HK-2 (cell line): Measurements from ENCODE around the gene CD8B.
A peak's percentile ranks its signal among the peaks of the same experiment; 100 is the strongest.
"Not testable (repeated sequence)": the region's sequence is repeated elsewhere in the genome, so short reads cannot be mapped to it uniquely, and the experiment has no call there.

Experiments used
- DNase-seq: peaks from one replicate; pipeline ENCODE4 v3.0.0-alpha.2; 2018; ENCODE audit not compliant: unreplicated experiment

The CD8B gene

GRCh38 chr2:86836915-86837695 is 24.6 kb downstream of the CD8B start:
- peak; percentile 34 for DNase-seq

GRCh38 chr2:86835548-86835889 is 26.2 kb downstream of the CD8B start:
- not testable (repeated sequence) for DNase-seq

DNA sequence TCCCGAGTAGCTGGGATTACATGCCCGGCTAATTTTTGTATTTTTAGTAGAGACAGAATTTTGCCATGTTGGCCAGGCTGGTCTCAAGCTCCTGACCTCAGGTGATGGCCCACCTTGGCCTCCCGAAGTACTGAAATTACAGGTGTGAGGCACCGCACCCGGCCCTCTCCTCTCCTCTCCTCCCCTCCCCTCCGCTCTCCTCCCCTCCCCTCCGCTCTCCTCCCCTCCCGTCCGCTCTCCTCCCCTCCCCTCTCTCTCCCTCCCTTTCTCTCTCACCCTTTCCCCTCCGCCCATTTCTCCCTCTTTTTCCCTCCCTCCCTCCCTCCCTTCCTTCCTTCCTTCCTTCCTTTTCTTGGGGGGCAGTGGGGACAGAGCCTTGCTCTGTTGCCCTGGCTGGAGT is 28.4 kb downstream of the CD8B start:
- DNase-seq = no peak

DNA sequence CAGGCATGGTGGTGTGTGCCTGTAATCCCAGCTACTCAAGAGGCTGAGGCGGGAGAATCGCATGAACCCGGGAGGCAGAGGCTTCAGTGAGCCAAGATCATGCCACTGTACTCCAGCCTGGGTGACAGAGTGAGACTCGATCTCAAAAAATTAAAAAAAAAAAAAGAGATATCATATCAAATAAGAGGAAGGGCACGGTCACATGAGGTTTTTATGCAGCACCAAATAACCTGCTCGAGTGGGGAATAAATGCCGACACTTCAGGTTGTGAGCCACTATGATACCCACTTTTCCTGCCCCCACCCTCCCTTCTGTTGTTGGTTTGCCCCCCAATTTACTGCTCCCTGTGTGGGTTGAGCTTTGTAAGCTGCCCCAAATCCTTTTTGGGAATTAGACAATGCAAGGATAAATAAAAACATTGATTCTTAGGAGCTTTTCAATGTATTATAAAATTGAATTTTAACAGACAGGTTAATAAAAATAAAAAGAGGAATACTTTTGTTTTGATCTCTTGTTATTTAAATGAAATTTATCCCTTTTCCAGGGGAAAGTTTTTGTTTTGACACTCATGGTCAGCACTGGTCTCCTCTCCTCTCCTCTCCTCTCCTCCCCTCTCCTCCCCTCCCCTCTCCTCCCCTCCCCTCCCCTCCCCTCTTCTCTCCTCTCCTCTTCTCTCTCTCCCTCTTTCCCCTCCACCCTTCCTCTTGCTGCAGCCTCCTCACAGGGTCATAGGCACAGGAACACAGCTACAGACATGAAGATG is 29.2 kb downstream of the CD8B start:
- no peak for DNase-seq

- DNase-seq = no peak
These were observed 30.1 kb downstream of the CD8B start for GRCh38 chr2:86831537-86831936.

DNA sequence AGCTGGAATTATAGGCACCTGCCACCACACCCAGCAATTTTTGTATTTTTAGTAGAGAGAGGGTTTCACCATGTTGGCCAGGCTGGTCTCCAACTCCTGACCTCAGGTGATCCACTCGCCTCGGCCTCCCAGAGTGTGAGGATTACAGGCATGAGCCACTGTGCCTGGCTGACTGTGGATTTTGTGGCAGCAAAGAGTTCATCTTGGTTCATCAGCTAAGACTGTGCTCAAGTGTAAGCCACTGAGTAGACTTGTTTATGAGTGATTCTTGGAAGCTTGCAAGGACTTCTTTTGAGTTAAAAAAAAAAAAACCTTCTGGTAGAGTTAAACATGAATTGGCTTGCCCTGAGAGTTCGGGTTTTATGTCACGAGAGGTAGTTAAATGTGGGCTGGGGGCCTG is 34.7 kb downstream of the CD8B start:
- no peak for DNase-seq

DNA sequence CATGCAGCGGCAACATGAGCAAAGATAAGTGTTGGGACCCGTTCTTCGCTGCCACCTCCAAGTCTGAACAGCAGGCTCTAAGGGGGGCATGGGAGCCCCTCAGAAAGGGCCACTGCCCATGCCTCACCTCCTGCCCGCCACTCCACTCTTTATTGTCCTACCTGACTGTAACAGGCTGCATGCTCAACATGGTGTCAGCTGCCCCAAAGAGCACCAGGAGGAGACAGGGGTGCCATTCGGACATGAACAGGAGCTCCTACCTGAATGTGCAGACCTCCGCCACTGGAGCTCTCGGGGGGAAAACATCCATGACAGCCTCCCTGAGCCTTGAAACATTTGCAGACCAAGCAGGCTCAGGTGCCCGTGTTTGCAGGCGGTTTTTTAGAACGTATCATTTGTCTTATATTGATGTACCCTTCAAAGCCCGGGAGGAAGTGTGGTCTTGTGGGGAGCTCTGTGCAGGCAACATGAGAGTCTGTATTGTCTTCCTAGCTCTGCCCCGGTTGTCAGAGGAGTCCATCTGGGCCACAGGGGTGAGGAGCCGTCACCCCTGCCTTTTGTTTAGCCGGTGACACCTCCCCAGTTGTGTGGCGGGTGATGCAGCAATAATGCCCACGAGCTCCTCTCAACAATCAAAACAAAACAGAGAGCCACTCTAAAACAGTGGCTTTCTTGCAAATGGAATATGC is 35.8 kb downstream of the CD8B start:
- no peak for DNase-seq

DNA sequence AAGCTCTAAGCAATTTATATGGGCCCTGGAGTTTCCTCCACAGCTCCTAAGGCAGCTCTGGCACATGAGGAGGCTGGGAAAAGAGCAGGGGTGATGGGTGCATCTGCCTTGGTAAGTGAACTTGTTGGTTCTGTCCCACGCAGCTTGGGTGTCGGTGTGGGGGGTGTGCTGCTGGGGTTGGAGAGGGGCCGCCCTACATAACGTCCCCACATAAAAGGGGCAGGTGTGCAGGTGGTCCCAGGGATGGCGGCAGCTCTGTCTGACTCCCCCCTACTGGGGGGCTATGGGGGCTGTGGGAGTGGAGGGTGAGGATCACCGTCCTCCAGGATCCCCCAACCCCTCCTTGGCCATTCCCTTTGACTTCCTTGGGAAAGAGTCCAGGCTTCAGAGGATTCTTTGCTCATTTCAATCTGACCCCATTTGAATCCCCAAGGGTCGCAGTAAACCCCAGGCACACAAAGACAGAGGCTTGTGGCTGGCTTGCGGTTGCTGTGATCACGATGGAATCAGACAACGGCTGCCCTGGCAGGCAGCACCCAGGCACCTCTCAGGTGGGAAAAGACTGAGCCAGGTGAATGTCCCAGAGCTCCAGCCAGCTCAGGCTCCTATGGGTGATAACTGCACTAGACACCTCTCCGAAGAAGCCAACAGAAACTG is 36.5 kb downstream of the CD8B start:
- no peak for DNase-seq

GRCh38 chr2:86822668-86823345 is 38.9 kb downstream of the CD8B start:
- no peak for DNase-seq

- no peak for DNase-seq
These were observed 39.8 kb downstream of the CD8B start for GRCh38 chr2:86821842-86822241.

GRCh38 chr2:86821306-86821705 is 40.4 kb downstream of the CD8B start:
- no peak for DNase-seq

- no peak for DNase-seq
These were observed 42.7 kb downstream of the CD8B start for GRCh38 chr2:86818957-86819356.

- no peak for DNase-seq
These were observed 43.4 kb downstream of the CD8B start for GRCh38 chr2:86818114-86818801.

DNA sequence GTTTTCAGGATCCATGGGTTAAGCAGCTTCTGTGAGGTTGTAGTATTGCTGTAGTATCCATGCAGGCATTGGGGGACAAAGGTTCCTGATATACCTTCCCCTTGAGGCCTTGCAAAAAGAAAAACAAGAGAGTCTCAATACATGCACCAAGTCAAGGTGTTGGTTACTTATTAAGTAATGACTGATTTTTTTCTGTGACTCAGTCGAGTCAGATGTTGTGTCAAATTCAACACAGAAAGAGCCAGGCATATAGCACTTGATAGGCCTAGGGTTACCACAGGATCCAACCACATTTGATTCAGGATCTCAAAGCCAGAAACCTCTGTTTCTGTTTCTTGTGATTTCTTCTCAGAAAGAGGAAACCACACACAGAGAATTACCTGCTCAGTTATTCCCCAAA is 46.1 kb downstream of the CD8B start:
- peak; percentile 3 for DNase-seq

DNA sequence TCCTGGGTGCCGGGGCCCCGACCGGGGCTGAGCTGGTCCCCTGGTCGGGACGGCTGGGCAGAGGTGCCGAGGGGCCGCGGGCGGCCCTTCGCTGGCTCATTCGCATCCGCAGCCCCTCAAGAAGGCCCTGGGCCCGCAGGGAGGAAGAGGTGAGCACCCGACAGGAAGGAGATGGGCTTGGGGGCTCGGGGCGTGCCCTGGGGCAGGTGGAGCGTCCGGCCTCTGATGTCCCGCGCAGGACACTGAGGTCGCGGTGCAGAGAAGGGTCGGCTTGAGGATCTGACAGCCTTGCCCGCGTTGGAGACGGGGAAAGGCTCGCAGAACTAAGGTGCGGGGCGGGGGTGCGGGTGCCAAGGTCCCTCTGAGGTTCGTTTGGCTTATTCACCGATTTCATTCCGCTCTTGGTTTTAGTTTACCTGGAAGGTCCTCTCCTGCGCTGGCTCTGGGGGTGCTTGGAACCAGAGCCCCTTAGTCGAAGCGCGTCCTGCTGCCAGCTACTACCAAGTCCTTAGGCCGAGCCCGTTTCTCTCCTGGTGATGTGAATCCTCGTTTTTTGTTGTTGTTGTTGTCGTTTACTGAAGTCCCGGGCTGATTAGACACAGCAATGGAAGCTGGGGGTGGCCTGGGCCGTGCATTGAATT is 52.1 kb downstream of the CD8B start:
- no peak for DNase-seq

GRCh38 chr2:86808315-86809161 is 53.1 kb downstream of the CD8B start:
- peak; percentile 93 for DNase-seq

DNA sequence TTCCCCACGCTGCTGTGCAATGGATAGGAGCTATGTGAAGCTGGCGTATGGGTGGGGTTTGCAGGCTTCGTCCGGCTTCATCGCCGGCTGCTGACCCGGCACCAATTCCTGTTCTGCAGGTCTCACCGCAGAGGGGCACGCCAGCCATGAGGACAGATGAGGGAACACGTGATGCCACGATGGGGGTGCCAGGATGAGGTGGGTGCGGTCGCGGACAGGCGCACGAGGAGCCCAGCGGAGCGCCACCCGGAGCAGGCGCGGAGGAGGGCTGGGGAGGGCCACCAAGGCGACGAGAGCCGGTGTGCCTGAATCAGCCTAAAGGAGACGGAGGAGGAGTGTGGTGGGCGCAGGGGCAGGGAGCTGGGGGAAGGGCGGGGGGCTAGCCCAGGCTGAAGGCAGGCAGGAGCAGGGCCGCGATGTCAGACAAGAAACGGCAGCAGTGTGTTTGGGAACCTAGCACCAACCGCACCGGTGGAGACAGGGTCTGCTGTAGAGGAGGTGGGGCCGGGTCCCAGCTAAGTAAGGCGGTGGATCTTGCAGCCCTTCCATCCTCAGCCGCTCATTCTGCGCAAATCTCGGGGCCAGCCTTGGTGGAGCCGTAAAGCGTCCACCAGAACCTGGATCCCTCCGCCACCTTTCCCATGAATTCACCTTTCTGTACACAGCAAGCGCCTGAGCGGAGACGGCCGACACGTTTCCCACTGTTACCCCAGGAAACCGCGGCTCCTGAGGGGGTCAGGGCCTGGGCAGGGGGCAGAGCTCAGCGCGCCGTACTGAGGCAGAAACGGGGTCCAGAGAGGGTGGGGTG is 54.0 kb downstream of the CD8B start:
- peak; percentile 39 for DNase-seq

DNA sequence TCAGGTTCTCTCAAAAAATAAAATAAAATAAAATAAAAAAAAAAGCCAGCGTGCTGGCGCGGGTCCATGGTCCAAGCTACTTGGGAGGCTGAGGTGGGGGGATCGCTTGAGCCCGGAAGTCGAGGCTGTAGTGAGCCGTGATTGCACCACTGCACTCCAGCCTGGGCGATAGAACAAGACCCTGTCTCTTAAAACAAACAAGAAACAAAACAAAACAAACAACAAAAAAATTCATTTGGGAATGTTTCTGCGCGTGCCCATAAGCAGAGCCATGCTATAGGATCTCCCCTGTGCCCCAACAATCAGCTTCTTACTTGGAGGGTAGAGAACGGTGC is 54.6 kb downstream of the CD8B start:
- DNase-seq = no peak
